HCT116 (cell line): ENCODE measurements around the gene PDP2. TPM values are rescaled to one million over a fixed set of nuclear protein-coding genes. Genes with fewer than 3 reads are reported as not detected.

Experiments used
- ATAC-seq: fragments of 200-7000 bp; cut with Tn5 transposase; 2 replicates; pipeline ENCODE4 v1.9.1; 2020; ENCODE audit warnings: mild to moderate bottlenecking, moderate library complexity
- BruUV-seq: library from RNA; stranded (reverse); fragments of 400-500 nt; replicated peaks from 2 replicates; lab custom pipeline; 2021; lab: Mats Ljungman, UMichigan
- CTCF ChIA-PET: fragments of 300-600 bp; sonication (Branson Sonifier 250); formaldehyde crosslinking; loops from one replicate; lab custom pipeline; 2021; ENCODE audit warnings: antibody characterized with exemption; lab: Charles Lee
- POLR2A ChIA-PET: fragments of 300-600, 350-600 bp; sonication (Branson Sonifier 250); formaldehyde crosslinking; loops from one replicate; lab custom pipeline; 2021; ENCODE audit warnings: antibody characterized with exemption; lab: Charles Lee
- RAD21 ChIA-PET, 2 experiments: fragments of 300-600 bp; sonication (Branson Sonifier 250); formaldehyde crosslinking; loops; one replicate each; lab custom pipeline; 2023; ENCODE audit warnings: low total read pairs in 2 of 2; ENCODE audit not compliant: uncharacterized antibody in 2 of 2, unreplicated experiment in 2 of 2, low non-redundant PET in 1 of 2; lab: Charles Lee
- DNase-seq: peaks from one replicate; pipeline ENCODE4 v3.0.0-alpha.2; 2010; ENCODE audit warnings: low read depth, low spot score
- H2AFZ ChIP-seq: fragments of 200-600 bp; shearing (Covaris generic), sonication (generic); 2 replicates; pipeline ENCODE4 v1.6.1; 2017; ENCODE audit warnings: low read depth, mixed run types, mixed read lengths, antibody characterized with exemption, low read length; ENCODE audit not compliant: poor library complexity, severe bottlenecking
- H3K27ac ChIP-seq: 2 replicates; pipeline ENCODE4 v1.5.1; 2012; ENCODE audit warnings: low read depth, low read length
- H3K27me3 ChIP-seq: fragments of 200-600 bp; sonication (generic); 2 replicates; pipeline ENCODE4 v1.6.1; 2016; ENCODE audit warnings: mixed run types, low read length, mixed read lengths; ENCODE audit not compliant: insufficient read depth
- H3K36me3 ChIP-seq, 2 experiments: fragments of 200-500 bp in 1 of 2; fragments of 200-600 bp in 1 of 2; sonication (Bioruptor generic) in 1 of 2; sonication (generic) in 1 of 2; 2 replicates each; pipeline versions ENCODE4 v1.5.1 to v1.6.1; 2014 to 2016; ENCODE audit warnings: low read length in 2 of 2, inconsistent platforms in 1 of 2, mixed read lengths in 1 of 2, mixed run types in 1 of 2; ENCODE audit not compliant: insufficient read depth in 2 of 2, control insufficient read depth in 1 of 2
- H3K4me1 ChIP-seq, 2 experiments: fragments of 200-600 bp in 1 of 2; sonication (generic) in 1 of 2; 2 replicates each; pipeline versions ENCODE4 v1.5.1 to v1.6.1; 2012 to 2017; ENCODE audit warnings: low read length in 2 of 2, inconsistent platforms in 1 of 2, mild to moderate bottlenecking in 1 of 2, mixed read lengths in 1 of 2, mixed run types in 1 of 2, moderate library complexity in 1 of 2; ENCODE audit not compliant: insufficient read depth in 2 of 2, control insufficient read depth in 1 of 2
- H3K4me2 ChIP-seq: fragments of 200-600 bp; sonication (generic); 2 replicates; pipeline ENCODE4 v1.6.1; 2017; ENCODE audit warnings: mixed run types, low read length, mixed read lengths
- H3K4me3 ChIP-seq, 2 experiments: fragments of 200-600 bp in 1 of 2; sonication (generic) in 1 of 2; replicated peaks in 1 of 2; 2 replicates each; pipeline ENCODE4 v1.5.1; 2011 to 2016; ENCODE audit warnings: low read length in 2 of 2, control low read depth in 1 of 2, low read depth in 1 of 2, mild to moderate bottlenecking in 1 of 2, mixed read lengths in 1 of 2, mixed run types in 1 of 2
- H3K79me2 ChIP-seq: fragments of 200-600 bp; sonication (generic); 2 replicates; pipeline ENCODE4 v1.6.1; 2017; ENCODE audit warnings: mild to moderate bottlenecking, mixed run types, low read length, moderate library complexity, mixed read lengths; ENCODE audit not compliant: insufficient read depth
- H3K9ac ChIP-seq: fragments of 200-600 bp; sonication (generic); 2 replicates; pipeline ENCODE4 v1.6.1; 2016; ENCODE audit warnings: low read length, mixed read lengths
- H3K9me2 ChIP-seq: fragments of 200-600 bp; sonication (generic), shearing (Covaris generic); 2 replicates; pipeline ENCODE4 v1.6.1; 2017; ENCODE audit warnings: mixed run types, mild to moderate bottlenecking, moderate library complexity; ENCODE audit not compliant: insufficient read depth
- H3K9me3 ChIP-seq, 2 experiments: fragments of 200-500 bp in 1 of 2; fragments of 200-600 bp in 1 of 2; sonication (Bioruptor generic) in 1 of 2; sonication (generic) in 1 of 2; 2 replicates each; pipeline ENCODE4 v1.6.1; 2014 to 2017; ENCODE audit warnings: low read length in 2 of 2, mixed read lengths in 2 of 2, inconsistent platforms in 1 of 2, low read depth in 1 of 2, mild to moderate bottlenecking in 1 of 2, mixed run types in 1 of 2, moderate library complexity in 1 of 2; ENCODE audit not compliant: control insufficient read depth in 1 of 2, insufficient read depth in 1 of 2
- H4K20me1 ChIP-seq: fragments of 200-600 bp; sonication (generic), shearing (Covaris generic); 2 replicates; pipeline ENCODE4 v1.6.1; 2017; ENCODE audit warnings: mixed run types, mild to moderate bottlenecking, moderate library complexity; ENCODE audit not compliant: insufficient read depth
- CBX3 ChIP-seq: IDR thresholded peaks from 2 replicates; pipeline ENCODE4 v1.6.1; 2012; ENCODE audit warnings: low read depth
- CEBPB ChIP-seq: IDR thresholded peaks from 2 replicates; pipeline ENCODE4 v1.6.1; 2012; ENCODE audit warnings: low read depth
- CTCF ChIP-seq, 3 experiments: fragments of 200-600 bp in 1 of 3; sonication (generic) in 1 of 3; IDR thresholded peaks in 2 of 3; conservative IDR thresholded peaks in 1 of 3; 2 replicates each; pipeline ENCODE4 v1.5.1; 2012 to 2017; ENCODE audit warnings: low read depth in 2 of 3, low read length in 2 of 3, antibody characterized with exemption in 1 of 3, borderline replicate concordance in 1 of 3, control low read depth in 1 of 3, mild to moderate bottlenecking in 1 of 3, mixed read lengths in 1 of 3, mixed run types in 1 of 3, moderate library complexity in 1 of 3; ENCODE audit not compliant: insufficient read depth in 1 of 3
- EGR1 ChIP-seq: IDR thresholded peaks from 2 replicates; pipeline ENCODE4 v1.6.1; 2012; ENCODE audit warnings: low read depth
- EZH2 ChIP-seq: fragments of 200-600 bp; sonication (generic); IDR thresholded peaks from 2 replicates; pipeline ENCODE4 v1.6.1; 2017; ENCODE audit warnings: antibody characterized with exemption, mixed run types
- EZH2phosphoT487 ChIP-seq: fragments of 200-600 bp; IDR thresholded peaks from 2 replicates; pipeline ENCODE4 v1.6.1; 2018; ENCODE audit warnings: antibody characterized with exemption, borderline replicate concordance
- POLR2A ChIP-seq: IDR thresholded peaks from 2 replicates; pipeline ENCODE4 v1.7.0; 2011; ENCODE audit warnings: borderline replicate concordance; ENCODE audit not compliant: insufficient read depth, insufficient read length; ENCODE audit errors: extremely low read depth
- SIN3A ChIP-seq: IDR thresholded peaks from 2 replicates; pipeline ENCODE4 v1.6.1; 2012; ENCODE audit warnings: low read depth
- SRF ChIP-seq: IDR thresholded peaks from 2 replicates; pipeline ENCODE4 v1.6.1; 2012; ENCODE audit warnings: low read depth
- TCF7L2 ChIP-seq: IDR thresholded peaks from 2 replicates; pipeline ENCODE4 v1.7.0; 2011; ENCODE audit warnings: borderline replicate concordance, inconsistent platforms; ENCODE audit not compliant: insufficient read depth, insufficient read length; ENCODE audit errors: extremely low read depth
- YY1 ChIP-seq: IDR thresholded peaks from 2 replicates; pipeline ENCODE4 v1.6.1; 2011; ENCODE audit warnings: low read length, low read depth, moderate library complexity, mild to moderate bottlenecking; ENCODE audit not compliant: insufficient replicate concordance; ENCODE audit errors: extremely low read depth
- intact Hi-C: fragments of 100-400 bp; cut with micrococcal nuclease; formaldehyde crosslinking; loops from 2 replicates; pipeline ENCODE4 v1.10.0; 2022
- total RNA-seq: library from RNA; stranded (reverse); gene quantifications from one replicate; pipeline ENCODE4 v1.2.1, GENCODE V29; 2021; ENCODE audit not compliant: unreplicated experiment
- TF ChIP-seq, protein P1 (sequence below): IDR thresholded peaks from 2 replicates; pipeline ENCODE4 v1.6.1; 2011; ENCODE audit warnings: mild to moderate bottlenecking, low read length, moderate library complexity; ENCODE audit not compliant: insufficient replicate concordance; ENCODE audit errors: extremely low read depth

Gene PDP2
- total RNA-seq, 1 experiment from 2014 or later, result 19.9 TPM

DNA sequence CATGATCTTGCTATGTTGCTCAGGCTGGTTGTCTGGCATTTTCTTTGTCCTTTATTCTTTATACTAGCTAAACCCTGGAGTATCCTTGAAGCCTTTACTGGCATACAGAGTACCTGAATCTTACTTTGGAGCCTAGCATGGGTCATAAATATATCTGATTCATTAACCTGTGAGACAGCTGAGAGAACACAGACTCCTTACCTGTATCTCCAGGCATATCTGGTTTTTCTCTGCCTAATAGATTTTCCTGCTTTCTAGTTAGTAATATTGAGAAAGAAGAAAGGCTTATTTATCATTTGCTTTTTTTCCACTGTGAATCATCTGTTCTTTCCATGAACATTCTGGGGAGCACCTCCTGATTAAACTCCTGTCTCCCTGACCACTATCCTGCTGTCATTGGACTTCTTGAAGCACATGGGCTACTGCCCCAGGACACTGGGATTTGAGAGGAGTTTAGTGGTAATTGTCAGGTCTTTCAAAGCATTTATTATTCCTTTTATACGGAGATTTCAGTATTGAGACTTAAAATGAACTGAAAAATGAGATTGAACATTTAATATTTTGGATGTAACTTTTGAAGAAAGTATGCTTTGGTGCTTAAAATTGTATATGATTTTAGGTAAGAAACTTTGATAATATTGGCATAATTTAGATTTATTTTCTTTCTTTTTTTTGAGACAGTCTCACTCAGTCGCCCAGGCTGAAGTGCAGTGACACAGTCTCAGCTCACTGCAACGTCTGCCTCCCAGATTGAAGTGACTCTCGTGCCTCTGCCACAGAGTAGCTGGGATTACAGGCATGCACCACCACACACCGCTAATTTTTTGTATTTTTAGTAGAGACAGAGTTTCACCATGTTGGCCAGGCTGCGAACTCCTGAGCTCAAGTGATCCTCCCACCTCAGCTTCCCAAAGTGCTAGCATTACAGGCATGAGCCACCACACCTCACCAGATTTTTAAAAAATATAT lies 8.6 kb downstream of the PDP2 start:
- Histone ChIP-seq H3K79me2 (peaks cover 14% of the 10 kb centered on the region; the same call in 1 of the 2 replicates), H3K9me2 (no peaks in the 10 kb centered on the region), H3K27ac (no peak overlapping the region), H3K9ac (no peak overlapping the region), H2AFZ (no peak overlapping the region), H3K4me3 (no peak overlapping the region), H3K36me3 (peaks cover 12 to 24% of the 10 kb centered on the region in 2 experiments; a peak in 3 of 4 replicates), H3K27me3 (no peaks in the 10 kb centered on the region), H3K4me1 (no peaks in the 10 kb centered on the region), H4K20me1 (no peaks in the 10 kb centered on the region), H3K4me2 (no peak overlapping the region), H3K9me3 (no peaks in the 10 kb centered on the region)
- ATAC-seq, result no peak
- intact Hi-C loops, result no loop called here
- TF ChIP-seq EGR1 (no peak), TCF7L2 (no peak), CTCF (IDR thresholded peaks at IDR 0.05 in 2 of 3, conservative IDR thresholded peaks at IDR 0.05 in 1 of 3; ENCODE audit: borderline replicate concordance in 1 of 3, insufficient read depth in 1 of 3, low read depth in 2 of 3, low read length in 2 of 3) (no peak), YY1 (no peak), SIN3A (no peak), EZH2 (no peak), CEBPB (no peak), EZH2phosphoT487 (no peak), POLR2A (no peak), CBX3 (no peak), SRF (no peak)
- TF ChIP-seq, protein P1, sequence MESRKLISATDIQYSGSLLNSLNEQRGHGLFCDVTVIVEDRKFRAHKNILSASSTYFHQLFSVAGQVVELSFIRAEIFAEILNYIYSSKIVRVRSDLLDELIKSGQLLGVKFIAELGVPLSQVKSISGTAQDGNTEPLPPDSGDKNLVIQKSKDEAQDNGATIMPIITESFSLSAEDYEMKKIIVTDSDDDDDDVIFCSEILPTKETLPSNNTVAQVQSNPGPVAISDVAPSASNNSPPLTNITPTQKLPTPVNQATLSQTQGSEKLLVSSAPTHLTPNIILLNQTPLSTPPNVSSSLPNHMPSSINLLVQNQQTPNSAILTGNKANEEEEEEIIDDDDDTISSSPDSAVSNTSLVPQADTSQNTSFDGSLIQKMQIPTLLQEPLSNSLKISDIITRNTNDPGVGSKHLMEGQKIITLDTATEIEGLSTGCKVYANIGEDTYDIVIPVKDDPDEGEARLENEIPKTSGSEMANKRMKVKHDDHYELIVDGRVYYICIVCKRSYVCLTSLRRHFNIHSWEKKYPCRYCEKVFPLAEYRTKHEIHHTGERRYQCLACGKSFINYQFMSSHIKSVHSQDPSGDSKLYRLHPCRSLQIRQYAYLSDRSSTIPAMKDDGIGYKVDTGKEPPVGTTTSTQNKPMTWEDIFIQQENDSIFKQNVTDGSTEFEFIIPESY, result no peak
- DNase-seq, result no peak
- ChIA-PET POLR2A (interaction anchor here (1.1 kb wide), 1 partner anchor 9 kb away, joined by 3 read pairs; the partner anchor contains the start of gene PDP2), RAD21 (interaction anchor here in 1 of 2 experiments (0.7 kb wide), 1 partner anchor 8 kb away, joined by 5 read pairs; the partner anchor contains the start of gene PDP2), CTCF (interaction anchor here (0.9 kb wide), 1 partner anchor 155 kb away, joined by 3 read pairs; no protein-coding TSS in a partner anchor)
- BruUV-seq, result no TSS peak
